Loucy (cell line): ENCODE measurements around the gene DCDC1.

Source experiments
- EZH2phosphoT487 ChIP-seq: fragments of 200-600 bp; IDR thresholded peaks from 2 replicates; pipeline ENCODE4 v1.6.1; 2018; ENCODE audit warnings: antibody characterized with exemption, mild to moderate bottlenecking, moderate library complexity, borderline replicate concordance
- TF ChIP-seq, protein P1 (sequence below): fragments of 200-600 bp; sonication (generic); conservative IDR thresholded peaks from 2 replicates; pipeline ENCODE4 v1.5.1; 2014; ENCODE audit warnings: mild to moderate bottlenecking, antibody characterized with exemption, low read length

DNA sequence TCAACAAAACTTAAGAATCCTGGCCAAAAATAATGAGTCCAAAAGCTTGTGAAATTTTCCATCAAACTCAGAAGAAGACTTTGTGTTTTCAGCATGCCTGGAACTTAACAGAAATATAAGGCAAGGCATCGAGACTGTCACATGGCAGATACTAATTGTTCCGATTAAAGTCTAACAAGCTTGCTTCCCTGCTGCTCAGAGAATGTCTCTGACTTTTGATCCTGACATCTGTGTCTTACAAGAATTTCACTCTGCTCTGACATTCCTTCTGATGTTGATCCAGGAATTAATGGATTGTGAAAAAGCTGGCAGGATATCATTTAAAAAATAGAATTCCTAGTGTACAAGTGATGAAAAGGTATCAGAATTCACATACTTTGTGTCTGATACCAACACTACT, 170.2 kb downstream of the DCDC1 start:
- TF ChIP-seq, protein P1, sequence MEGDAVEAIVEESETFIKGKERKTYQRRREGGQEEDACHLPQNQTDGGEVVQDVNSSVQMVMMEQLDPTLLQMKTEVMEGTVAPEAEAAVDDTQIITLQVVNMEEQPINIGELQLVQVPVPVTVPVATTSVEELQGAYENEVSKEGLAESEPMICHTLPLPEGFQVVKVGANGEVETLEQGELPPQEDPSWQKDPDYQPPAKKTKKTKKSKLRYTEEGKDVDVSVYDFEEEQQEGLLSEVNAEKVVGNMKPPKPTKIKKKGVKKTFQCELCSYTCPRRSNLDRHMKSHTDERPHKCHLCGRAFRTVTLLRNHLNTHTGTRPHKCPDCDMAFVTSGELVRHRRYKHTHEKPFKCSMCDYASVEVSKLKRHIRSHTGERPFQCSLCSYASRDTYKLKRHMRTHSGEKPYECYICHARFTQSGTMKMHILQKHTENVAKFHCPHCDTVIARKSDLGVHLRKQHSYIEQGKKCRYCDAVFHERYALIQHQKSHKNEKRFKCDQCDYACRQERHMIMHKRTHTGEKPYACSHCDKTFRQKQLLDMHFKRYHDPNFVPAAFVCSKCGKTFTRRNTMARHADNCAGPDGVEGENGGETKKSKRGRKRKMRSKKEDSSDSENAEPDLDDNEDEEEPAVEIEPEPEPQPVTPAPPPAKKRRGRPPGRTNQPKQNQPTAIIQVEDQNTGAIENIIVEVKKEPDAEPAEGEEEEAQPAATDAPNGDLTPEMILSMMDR, result no peak
- no peak for TF ChIP-seq EZH2phosphoT487
